ENCODE data around the gene CASTOR1. TPM values are rescaled to one million over a fixed set of nuclear protein-coding genes. Genes with fewer than 3 reads are reported as not detected.

Gene CASTOR1
- polyA plus RNA-seq, 1 experiment: 12.0 TPM

DNA sequence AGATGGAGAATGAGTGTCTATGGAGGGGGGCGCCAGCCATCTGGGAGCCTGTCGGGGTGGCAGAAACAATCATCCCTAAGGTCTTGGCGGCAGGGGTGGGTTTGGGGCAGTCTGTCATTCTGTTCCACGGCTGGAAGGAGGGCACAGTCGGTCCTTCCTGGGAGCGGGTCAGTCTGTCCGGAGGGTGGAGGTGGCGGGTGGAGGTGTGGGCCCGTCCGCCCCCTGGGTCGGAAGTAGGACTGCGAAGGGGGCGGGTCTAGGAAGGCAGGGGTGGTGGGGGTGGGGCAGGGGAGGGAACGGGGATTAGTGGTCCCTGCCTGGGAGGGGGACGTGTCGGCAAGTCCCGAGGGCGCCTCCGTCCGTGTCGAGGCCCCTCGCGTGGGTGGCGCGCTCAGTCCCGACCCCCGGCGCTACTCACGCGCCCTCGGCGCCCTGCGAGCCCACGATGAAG, 37.0 kb upstream of the CASTOR1 start:
- peak overlapping the region; percentile 83 for H3K4me3 ChIP-seq (ENCODE audit: low read depth, low read length)
- H3K27ac ChIP-seq (ENCODE audit: low read depth, low read length): no peak overlapping the region
- no peak for DNase-seq (ENCODE audit: low read depth, low spot score)
- TF ChIP-seq CTCF (IDR thresholded peaks at IDR 0.05; ENCODE audit: low read depth, low read length): no peak
- ChIA-PET POLR2A (interaction anchor here (0.9 to 1.5 kb wide), 8 partner anchors 10 to 49 kb away, joined by 3 to 14 read pairs (median 4); partner anchors contain the start of genes CASTOR1, CCDC157 and SF3A1), CTCF (interaction anchor here (7.0 kb wide), 1 partner anchor 38 kb away, joined by 44 read pairs; the partner anchor contains the start of gene CASTOR1)
- no peaks in the 10 kb centered on the region for H3K9me3 ChIP-seq (ENCODE audit: control insufficient read depth, insufficient read depth, low read length)
- no peaks in the 10 kb centered on the region for H3K27me3 ChIP-seq (ENCODE audit: control insufficient read depth, insufficient read depth, low read length)

- Histone ChIP-seq H3K9me3 (ENCODE audit: control insufficient read depth, insufficient read depth, low read length) (no peaks in the 10 kb centered on the region), H3K4me3 (ENCODE audit: low read depth, low read length) (peak overlapping the region; percentile 83), H3K27ac (ENCODE audit: low read depth, low read length) (peak overlapping the region; percentile 58), H3K27me3 (ENCODE audit: control insufficient read depth, insufficient read depth, low read length) (no peaks in the 10 kb centered on the region)
- ChIA-PET POLR2A (interaction anchor here (1.1 kb wide), 1 partner anchor 38 kb away, joined by 4 read pairs; no protein-coding TSS in a partner anchor), CTCF (interaction anchor here (7.0 kb wide), 1 partner anchor 37 kb away, joined by 44 read pairs; the partner anchor contains the start of gene CASTOR1)
- no peak for DNase-seq (ENCODE audit: low read depth, low spot score)
- TF ChIP-seq CTCF (IDR thresholded peaks at IDR 0.05; ENCODE audit: low read depth, low read length): no peak
These were observed 36.5 kb upstream of the CASTOR1 start for GRCh38 chr22:30325724-30326254.

DNA sequence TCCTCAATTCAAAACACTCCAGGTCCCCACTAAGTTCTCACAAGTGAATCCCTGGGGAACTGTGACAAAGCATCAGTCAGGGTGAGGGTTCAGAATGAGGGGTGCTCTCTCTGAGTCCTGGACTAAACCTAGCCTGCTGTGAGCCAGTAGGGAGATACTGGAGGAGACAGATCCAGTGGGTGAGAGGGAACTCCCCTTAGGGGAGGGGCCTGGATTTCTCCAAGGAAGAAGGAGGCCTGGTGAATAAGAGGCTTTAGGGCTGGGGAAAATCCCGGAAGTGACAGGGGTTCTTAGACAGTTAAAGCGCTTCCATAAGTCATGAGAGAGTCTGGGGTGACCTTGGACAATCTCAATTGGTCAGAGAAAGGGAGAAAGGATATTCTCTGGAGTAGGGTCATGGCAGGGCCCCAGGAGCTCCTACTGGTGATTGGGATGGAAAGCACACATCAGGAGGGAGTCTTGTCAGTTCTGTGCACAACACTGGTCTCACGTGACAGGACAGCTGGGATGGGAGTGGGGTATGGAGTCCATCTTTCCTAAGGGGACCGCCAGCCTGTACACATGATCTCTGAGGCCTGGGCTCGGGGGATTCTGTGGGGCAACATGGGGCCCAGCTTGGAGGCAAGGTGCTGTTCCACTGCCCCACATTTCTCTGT, 35.9 kb upstream of the CASTOR1 start:
- TF ChIP-seq CTCF (IDR thresholded peaks at IDR 0.05; ENCODE audit: low read depth, low read length): no peak
- ChIA-PET CTCF (interaction anchor here (7.0 kb wide), 1 partner anchor 37 kb away, joined by 44 read pairs; the partner anchor contains the start of gene CASTOR1), POLR2A (interaction anchor here (1.1 kb wide), 1 partner anchor 38 kb away, joined by 4 read pairs; no protein-coding TSS in a partner anchor)
- peak overlapping the region; percentile 58 for H3K27ac ChIP-seq (ENCODE audit: low read depth, low read length)
- H3K4me3 ChIP-seq (ENCODE audit: low read depth, low read length): peak overlapping the region; percentile 83
- H3K27me3 ChIP-seq (ENCODE audit: control insufficient read depth, insufficient read depth, low read length): no peaks in the 10 kb centered on the region
- no peaks in the 10 kb centered on the region for H3K9me3 ChIP-seq (ENCODE audit: control insufficient read depth, insufficient read depth, low read length)
- no peak for DNase-seq (ENCODE audit: low read depth, low spot score)

DNA sequence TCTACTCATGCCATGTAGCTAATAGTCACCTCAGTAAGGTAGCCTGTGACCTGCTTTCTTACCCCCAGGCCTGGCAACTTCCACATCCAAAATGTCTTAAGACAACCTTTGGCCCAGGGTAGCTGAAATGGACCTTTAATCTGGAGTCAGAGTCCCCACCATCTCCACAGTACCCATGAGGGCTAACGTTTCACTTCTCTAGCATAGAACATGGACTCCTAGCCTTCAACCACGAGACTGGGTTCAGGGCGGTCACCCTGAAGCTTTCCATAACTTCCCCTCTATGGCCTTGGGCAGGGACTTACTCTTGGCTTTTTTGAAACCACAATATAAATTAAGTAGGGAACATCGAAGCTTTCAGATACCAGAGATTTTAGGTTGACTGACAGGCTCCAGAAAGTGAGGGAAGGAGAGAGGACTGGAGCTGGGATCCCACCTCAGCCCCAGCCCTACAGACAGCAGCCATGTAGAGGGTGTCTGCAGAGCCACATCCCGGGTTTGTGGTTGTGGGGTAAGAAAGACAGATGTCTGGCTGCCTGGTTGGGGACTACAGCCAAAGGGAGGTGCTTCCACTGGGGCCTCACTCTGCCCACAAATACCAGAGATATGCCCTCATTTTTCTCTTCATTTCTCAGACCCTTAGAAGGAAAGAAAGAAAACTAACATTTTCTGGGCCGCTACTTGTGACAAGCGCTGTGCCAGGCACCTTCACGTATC, 34.9 kb upstream of the CASTOR1 start:
- peak overlapping the region; percentile 83 for H3K4me3 ChIP-seq (ENCODE audit: low read depth, low read length)
- H3K9me3 ChIP-seq (ENCODE audit: control insufficient read depth, insufficient read depth, low read length): no peaks in the 10 kb centered on the region
- ChIA-PET CTCF (interaction anchor here (0.6 to 7.0 kb wide), 3 partner anchors 36 to 266 kb away, joined by 3 to 44 read pairs (median 6); partner anchors contain the start of gene CASTOR1), POLR2A (interaction anchor here (0.8 kb wide), 1 partner anchor 35 kb away, joined by 3 read pairs; the partner anchor contains the start of gene CASTOR1)
- peak overlapping the region; percentile 47 for H3K27ac ChIP-seq (ENCODE audit: low read depth, low read length)
- TF ChIP-seq CTCF (IDR thresholded peaks at IDR 0.05; ENCODE audit: low read depth, low read length): no peak
- no peaks in the 10 kb centered on the region for H3K27me3 ChIP-seq (ENCODE audit: control insufficient read depth, insufficient read depth, low read length)
- DNase-seq (ENCODE audit: low read depth, low spot score): no peak
